GM19397 (cell line): ENCODE measurements around the gene ME3.

Source experiments
- ATAC-seq: cut with Tn5 transposase; IDR thresholded peaks from one replicate; pipeline ENCODE4 v1.9.1; 2021; ENCODE audit warnings: mild to moderate bottlenecking, moderate library complexity; ENCODE audit not compliant: unreplicated experiment

ME3 gene

DNA sequence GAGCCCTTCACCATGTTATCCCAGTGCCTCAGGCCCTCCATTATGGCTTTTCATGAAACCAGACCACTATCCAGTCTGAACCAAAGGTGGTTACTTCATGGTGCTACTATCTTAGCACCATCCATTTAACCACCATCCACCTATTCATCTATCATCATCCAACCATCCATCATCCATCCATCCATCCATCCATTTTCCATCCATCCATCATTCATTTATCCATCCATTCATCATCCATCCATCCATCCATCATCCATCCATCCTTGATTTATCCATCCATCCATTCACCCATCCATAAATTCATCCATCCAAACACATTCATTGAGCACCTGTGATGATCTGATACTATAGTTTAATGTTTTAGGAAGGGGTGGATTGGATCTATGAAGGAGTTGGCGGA, 204.2 kb downstream of the ME3 start:
- no peak for ATAC-seq

DNA sequence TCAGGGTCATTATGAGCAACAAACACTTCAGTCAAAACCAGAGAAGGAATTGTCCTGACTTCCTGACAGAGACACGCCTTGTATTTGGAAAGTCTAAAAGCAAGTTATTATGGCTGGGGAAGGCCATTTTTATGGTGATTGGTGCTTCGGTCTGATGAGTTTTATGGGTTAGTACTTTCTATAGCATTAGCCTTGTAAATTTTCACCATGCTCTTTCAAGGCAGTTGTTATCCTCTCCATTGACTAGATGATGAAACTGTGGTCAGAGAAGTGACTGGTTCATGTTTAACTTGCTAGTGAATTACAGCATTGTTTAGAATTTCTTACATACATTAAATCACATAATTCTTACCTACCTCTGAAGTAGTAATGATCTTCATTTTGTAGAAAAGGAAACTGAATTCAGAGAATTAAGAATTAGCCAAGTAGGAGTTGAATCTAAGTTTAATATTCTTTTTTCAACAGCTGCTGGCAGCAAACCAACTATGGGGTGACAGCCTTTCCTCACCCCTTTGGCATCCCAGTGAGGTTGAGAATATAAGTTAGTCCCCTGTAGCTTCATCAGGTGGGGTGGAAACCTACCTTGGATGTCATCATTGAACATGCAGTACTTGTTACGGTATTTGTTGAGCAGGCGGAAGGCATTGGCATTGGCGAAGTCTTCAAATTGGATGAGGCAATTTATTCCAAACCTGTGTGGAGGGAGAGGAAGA, 207.8 kb downstream of the ME3 start:
- ATAC-seq, result no peak

DNA sequence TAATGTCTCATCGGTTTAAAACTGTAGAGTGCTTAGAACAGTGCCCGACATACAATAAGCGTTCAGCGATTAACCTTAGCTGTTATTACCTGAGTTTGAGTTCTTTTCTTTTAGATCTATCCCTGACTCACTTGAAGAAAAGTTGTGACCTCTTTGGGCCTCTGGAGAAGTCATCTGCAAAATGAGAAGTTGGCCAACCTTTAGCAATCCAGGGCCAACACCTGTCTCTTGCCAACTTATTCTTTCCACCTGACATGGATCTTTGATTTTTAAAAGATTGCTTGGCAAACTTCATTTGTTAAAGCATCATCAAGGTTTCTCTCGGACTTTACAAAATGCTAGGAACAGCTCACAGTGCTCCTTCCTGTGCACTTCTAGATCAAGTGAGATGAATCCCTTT, 208.5 kb downstream of the ME3 start:
- no peak for ATAC-seq

DNA sequence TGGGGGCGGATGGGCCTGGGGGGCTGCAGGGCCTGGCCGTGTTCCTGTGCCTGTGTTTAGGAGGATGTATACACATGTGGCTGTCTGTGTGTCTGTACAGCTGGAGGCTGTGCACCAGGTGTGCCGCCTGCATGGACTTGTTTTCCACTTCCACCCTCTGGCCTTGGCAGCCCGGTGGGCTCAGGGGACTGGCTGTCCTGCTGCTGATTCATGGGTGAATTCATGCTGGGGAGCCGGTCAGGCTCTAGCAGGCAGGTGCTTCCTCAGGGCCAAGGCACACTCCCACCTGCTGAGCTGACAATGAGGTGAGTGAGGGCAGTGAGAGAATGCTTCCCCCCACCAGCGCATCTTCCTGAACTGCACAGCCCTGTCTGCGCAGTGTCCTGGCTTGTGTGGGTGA, 209.3 kb downstream of the ME3 start:
- ATAC-seq, result no peak

DNA sequence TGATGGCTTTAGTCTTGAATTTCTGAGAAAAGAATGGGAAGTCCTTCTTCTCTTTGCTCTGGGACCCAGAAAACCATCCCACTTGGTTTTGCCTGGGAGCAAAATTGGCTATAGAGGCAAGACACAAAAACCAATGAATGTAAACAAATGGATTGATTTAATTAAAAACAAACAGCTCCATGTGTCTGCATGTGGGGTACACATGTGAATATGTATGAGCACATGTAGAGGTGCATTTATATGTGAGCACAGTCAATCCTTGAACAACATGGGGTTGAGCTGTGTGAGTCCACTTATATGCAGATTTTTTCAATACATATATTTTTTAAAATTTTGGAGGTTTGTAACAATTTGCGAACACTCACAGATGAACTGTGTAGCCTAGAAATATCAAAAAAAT, 210.5 kb downstream of the ME3 start:
- ATAC-seq, result no peak

DNA sequence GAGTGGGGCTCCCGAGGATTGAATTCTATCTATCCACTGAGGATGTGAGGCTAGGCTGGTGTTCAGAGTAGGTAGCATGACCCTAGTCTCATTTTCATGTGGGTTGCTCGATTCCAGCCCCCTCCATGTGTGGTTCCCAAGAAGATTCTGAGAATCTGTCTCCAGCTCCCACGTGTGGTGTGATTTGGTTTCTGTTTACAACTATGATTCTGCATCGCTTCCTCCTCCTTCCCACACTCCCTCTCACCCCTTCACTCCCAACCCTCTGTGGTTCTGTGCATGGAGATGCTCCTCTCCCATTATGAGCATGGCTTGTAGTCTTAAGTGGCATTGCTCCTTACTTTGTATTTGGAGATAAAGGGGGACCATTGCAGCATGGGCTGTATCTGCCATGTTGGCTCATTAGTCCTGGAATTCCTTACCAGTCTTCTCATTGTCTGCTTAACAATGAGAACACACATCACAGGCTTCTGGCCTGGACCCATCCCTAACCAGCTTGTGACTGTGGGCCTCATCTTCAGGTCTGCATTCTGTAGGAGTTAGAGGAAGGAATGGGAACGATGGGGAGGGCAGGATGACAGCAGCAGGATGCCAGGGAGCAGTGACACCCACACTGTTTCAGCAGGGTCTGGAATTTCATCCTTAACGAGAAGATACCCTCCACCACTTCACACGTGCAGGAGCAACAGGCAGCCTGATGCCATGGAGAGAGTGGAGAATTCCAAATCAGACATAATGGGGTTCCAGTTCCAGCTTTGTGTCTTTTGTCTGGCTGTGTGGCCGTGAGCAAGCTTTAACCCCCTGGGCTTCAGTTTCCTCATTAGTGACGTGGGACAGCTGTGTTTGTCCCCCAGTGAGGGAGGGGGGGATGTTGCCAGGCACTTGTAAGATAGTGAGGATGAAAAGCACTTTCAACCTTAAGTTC, 211.7 kb downstream of the ME3 start:
- ATAC-seq, result no peak

DNA sequence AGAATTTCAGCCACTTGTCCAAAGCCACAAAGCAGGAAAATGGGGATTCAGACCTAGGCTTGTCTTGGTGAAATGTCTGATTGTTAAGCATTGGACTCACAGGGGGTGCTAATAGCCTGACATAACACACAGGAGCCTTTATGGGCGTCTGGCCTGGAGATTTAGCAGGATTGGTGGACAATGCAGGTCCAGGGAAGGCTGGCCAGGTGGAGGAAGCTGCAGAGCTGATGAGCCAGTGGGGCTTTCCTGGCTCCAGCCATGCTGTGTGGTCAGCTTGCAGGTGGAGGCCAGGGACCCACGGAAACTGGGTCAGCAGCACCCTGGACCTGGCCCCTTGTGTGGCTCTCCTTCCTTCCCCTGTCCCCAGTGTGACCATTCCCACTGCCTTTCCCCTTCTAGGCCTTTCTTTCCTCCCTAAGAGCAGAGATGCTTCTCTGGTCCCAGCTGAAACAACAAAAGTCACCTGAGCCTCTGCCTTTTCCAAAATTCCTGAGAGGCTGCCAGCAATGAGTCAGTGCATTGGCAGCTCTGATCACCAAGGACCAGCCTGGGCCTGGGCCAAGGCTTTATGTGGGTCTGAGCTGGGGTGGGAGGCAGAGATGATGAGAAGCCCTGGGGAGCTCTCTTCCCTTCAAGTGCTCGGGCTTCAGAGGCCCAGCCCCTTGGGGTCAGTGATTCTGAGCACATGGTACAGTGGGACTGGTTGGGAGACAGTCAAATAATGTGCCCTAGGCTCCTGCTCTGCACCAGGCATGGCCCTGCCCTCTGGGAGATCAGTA, 212.5 kb downstream of the ME3 start:
- ATAC-seq, result no peak

DNA sequence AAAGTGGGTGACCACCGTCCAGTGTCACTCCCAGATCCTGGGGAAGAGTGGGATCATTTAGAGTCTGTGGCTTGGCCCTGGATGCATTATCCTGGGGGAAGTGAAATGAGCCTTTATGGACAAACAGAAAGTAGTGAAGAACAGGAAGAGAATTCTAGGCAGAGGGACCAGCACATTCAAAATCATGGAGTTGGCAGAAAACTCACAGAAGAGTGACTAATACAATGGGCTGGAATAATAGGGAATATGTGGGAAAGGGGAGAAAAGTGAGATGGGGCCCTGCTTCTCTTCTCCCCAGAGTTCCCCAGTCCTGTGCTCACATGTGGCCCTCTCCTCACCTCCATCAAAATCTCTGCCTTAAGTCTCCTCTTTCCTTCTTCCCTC, 213.4 kb downstream of the ME3 start:
- no peak for ATAC-seq

DNA sequence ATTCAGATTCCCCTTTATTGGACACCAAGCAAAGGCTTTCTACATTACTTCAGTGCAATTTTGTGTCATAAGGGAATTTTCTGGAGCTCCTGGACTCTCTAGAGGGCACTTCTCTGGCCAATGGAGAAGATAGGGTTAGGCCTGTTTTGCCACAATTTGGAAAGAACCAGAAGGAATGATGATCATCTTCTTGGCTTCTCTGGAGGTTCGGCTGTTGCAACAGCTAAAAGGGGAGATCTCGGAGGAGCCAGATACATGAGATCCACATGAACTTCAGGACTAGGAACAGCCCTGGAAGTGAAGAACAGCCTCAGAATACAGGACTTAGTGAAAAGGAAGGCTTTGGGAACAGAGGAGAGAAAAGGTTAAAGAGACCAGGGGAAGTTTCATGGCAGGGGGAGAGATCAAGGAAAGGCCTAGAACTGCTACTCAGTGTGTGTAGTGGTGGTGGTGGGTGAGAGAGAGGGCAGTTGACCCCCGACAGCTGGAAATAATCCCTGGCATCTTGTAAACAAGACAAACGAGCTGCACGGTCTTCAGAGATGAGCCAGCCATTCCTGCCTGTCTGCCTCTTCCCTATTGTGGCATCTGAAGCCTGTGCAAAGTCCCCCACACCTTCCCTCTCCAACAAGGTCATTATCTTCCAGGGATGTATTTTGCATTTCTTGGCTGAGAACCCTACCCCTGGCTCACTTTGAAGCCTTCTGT, 214.0 kb downstream of the ME3 start:
- no peak for ATAC-seq

DNA sequence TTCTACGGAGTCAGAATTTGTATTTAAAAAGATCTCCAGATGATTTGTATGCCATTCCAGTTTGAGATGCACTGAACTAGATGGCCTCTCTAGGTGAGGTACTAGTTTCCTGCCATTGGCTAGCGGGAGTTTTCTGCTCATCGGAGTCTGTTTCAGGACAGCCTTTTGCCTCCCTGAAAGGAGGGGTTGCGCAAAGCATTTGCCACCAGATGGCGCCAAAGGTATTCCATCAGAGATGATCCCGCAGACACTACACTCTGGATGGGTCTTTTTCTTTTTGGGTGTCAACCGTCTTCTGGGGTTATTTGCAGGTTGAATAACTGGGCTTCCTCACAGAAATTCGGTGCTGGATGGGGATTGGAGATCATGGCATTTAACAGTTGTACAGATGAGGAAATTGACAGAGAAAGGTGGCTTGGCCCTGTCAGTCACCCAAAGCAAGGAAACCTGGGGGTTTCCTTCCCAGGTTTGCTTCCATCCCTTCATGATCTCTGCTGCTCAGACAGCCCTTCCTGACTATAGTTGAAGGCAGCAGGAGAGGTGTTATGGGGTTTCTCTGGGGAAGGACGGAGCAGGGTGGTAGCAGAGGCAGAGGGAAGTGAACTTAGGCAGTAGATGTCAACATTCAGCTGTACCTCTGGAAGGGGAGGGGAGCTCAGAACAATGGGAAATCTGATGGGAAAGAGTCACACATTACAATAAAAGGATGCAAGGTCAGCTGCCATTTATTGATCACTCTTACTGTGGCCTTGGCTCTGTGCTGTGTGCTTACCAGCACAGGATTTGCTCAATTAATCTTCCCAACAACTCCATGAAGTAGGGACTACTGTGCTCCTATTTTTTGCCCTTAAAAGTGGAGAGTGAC, 216.1 kb downstream of the ME3 start:
- peak; percentile 82 for ATAC-seq

DNA sequence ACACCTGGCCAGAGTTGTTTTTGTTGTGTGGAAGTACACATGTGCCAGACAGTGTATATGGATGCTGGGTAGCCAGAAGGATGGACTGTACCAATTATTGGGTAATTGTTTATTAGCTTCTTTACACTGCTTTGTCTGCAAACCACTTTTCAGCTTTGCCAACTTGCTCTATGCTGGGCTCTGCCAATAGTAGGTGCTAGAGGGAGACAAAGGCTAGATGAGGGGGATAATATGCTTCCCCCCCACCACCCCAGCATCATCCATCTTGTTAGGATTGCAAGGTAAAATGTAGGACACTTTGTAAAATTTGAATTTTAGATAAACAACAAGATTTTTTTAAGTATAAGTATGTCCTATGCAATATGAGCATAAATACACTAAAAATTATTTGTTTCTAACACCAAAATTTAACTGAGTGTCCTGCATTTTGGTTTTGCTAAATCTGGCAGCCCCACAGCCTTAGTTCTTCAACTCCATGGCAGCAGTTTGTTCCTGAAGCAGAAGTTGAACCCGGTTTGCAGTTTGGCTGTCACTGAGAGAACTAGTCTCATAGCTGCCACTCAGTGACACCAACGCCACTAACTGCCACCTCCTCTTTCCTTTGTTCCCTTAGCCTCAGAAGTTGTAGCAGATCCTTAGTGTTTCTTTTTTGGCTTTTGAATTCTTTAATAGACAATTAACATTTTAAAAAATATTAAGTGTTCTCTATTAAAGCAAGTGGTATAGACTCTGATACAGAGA, 219.0 kb downstream of the ME3 start:
- no peak for ATAC-seq

DNA sequence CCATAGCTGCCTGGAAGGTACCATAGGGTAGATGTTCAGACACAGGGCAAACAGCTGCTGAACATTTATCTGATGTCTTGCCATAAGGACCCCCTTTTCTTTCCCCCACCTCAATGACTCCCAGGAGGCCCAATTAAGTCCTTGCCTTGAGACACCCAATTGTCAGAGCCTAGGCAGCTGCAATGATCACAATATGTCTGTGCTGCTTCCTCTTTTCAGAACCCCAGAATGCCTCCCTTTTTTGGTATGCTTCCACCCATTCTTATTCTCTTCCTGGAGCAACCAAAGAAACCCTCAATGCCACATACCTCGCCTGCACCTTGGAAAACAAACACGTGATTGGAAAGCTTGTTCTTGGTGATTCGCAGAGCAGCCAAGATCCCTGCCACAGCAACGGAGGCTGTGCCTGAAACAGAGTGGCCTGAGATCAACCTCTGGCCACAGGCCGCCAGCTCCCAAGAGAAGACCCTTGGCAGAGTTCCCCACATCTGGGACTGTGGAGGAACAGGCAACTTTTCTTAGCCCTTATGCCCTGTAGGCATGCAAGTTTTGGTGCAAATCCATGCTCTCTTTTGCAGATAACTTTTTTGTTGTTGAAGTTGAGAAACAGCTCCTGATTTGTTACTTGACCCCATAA, 222.3 kb downstream of the ME3 start:
- ATAC-seq, result no peak

DNA sequence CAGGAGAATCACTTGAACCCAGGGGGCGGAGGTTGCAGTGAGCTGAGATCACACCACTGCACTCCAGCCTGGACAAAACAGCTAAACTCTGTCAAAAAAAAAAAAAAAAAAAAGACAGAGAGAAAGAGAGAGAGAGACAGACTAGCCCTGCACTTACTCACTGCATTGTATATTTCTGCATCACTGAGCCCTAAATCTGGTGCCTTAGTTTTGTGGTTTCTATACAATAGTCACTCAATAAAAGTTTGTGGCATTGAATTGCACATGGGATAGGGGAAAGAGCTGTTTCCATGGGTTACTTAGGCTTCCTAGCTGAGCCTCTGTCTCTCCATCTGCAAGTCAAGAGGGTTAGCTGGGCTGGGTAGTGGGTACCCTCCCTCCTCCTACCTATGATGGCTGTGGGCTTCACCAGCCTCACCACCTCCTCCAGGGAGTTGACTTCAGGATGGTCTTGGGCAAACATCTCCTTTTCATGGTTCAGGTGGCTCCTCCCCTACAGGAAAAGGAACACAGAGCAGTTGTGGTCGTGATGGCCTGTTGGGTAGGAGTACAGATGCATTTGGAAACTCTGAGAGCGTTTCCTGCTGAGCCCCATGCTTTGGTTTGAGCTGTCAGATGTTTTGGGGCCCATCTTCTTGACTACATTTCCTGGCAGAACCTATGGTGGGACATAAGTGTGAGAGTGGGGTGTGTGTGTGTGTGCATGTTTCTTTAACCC, 224.5 kb downstream of the ME3 start:
- no peak for ATAC-seq

DNA sequence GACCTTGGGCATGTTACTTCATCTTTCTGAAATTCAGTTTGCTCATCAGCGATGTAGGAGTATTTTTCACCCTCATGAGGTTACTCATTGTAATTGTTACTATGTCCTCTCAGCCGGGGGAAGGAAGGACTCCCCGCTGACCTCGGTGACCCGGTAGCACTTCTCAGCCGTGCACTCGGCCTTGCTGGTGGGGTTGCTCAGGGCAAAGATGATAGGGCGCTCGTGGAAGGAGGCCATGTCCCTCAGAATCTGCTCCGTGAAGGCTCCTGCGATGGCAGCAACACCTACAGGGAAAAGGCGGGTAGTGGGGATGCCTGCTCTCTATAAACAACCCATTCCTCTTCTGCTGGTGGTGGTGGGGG, 225.5 kb downstream of the ME3 start:
- no peak for ATAC-seq

DNA sequence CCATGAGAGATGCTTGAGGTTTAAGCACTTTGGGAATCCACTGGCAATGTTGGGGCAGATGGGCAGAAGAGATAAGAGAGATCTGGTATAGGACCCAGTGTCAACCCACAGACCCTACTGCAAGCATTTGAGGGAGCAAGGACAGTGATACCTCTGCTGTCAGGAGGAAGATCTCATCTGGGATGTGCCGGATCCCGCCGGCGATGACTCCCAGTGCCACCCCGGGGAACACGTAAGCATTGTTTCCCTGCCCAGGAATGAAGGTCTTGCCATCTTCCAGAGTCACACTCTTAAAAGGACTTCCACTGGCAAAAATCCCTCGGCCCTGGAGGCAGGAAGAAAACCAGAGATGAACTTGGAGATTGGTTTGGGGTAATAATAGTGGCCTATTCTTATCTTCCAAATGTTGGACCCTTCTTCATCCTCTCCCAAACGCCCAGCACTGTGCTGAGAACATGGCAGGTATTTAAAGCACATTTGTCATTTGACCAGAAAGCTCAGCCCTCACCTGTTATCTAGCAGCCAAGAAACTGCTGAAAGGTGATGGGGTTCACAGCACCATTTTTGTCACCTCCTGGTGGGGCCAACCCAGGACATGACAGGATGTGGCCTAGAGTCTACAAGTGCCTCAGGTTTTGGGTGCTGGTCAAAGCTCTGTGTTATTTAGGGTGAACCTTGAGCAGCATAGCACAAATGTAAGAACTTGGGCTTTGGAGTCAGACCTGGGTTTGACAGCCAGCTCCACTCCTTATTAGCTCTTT, 226.1 kb downstream of the ME3 start:
- no peak for ATAC-seq

DNA sequence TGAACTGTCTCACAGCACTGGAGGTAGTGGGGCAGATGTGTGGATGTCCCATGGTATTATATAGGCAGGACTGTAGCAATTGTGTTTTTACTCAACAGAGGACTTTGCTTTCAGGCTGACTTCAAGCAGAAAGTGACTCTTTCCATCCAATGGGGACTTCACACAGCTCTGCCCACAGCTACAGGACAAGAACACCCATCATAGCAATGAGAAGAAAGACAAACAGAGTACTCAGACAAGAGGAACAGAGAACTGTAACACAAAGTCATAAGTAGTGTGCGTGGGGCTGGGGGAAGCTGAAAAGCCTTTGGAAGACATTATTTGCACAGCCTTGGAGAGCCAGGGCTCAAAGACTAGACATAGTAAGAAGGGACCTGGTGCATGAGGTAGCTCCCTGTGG, 227.4 kb downstream of the ME3 start:
- ATAC-seq, result no peak

DNA sequence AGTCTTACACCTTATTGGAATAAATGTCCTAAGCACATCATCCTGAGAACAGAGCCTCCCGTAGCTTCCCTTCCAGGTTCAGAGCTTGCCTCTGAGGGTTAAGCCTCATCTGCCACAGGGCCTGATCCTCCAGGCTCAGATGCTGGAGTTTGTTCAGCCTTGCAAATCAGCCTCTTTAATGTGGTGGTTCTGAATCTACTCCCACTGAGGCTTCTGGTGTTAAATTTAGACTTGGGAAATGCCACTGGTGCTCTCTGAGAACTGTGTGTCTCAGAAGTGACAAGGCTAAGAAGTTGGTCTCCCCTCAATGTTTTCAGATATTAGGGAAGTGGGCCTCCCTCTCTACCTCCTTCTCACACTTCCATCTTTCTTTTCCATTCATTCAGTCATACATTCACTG, 229.0 kb downstream of the ME3 start:
- no peak for ATAC-seq

DNA sequence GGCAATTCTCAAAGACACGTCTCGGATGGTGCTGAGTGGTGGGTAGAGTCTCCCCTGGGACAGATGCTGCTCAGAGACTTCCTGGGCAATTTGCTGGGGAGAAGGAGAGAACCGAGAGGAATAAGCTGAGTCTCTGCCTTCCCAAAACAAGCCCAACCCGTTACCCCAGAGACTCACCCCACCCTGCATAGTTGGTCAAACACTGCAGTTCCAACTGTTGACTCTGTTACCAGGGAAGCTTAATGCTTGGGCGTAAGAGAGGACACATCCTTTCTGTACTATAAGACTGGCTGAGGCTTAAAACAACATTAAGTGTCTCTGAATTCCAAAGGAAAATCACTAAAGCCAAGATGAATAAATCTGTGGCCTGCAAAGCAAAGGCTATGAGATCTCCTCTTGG, 229.6 kb downstream of the ME3 start:
- no peak for ATAC-seq
